Measurements from ENCODE around the gene SLC27A1.

The SLC27A1 gene

DNA sequence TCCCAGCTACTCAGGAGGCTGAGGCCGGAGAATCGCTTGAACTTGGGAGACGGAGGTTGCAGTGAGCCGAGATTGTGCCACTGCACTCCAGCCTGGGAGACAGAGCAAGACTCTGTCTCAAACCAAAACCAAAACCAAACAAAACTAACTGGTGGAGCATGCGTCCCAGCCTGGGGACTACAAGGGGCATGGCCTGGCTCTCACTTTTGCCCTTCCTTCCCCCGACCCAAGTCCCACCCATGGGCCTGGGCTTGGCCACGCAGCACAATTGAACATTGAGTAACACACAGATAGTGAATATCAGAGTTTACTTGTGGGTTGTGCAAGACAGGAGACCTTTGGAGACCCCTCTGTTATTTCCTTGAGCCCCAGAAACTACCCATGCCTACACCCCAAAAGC lies 35.1 kb upstream of the SLC27A1 start:
- DNase-seq, result peak; percentile 26
- H3K36me3 ChIP-seq (replicated peaks; ENCODE audit: insufficient read depth, low read length), result no peaks in the 10 kb centered on the region
- no peaks in the 10 kb centered on the region for H3K4me1 ChIP-seq (ENCODE audit: low read length)
- TF ChIP-seq, protein P1, sequence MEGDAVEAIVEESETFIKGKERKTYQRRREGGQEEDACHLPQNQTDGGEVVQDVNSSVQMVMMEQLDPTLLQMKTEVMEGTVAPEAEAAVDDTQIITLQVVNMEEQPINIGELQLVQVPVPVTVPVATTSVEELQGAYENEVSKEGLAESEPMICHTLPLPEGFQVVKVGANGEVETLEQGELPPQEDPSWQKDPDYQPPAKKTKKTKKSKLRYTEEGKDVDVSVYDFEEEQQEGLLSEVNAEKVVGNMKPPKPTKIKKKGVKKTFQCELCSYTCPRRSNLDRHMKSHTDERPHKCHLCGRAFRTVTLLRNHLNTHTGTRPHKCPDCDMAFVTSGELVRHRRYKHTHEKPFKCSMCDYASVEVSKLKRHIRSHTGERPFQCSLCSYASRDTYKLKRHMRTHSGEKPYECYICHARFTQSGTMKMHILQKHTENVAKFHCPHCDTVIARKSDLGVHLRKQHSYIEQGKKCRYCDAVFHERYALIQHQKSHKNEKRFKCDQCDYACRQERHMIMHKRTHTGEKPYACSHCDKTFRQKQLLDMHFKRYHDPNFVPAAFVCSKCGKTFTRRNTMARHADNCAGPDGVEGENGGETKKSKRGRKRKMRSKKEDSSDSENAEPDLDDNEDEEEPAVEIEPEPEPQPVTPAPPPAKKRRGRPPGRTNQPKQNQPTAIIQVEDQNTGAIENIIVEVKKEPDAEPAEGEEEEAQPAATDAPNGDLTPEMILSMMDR (IDR thresholded peaks at IDR 0.05; ENCODE audit: low read length), result no peak
- TF ChIP-seq EZH2 (optimal IDR thresholded peaks at IDR 0.05; ENCODE audit: low read depth, low read length), result no peak
- no peak for TF ChIP-seq EZH2phosphoT487 (IDR thresholded peaks at IDR 0.05; ENCODE audit: low read length)
- peak overlapping the region; percentile 7; the same call in 1 of the 2 replicates for H2AFZ ChIP-seq (ENCODE audit: low read length)
- peaks cover 48% of the 10 kb centered on the region for H3K27me3 ChIP-seq (replicated peaks; ENCODE audit: insufficient read depth, low read length)
- H3K4me2 ChIP-seq (ENCODE audit: low read depth, low read length), result peak overlapping the region; percentile 46; the same call in 1 of the 2 replicates
- H3K79me2 ChIP-seq (ENCODE audit: low read length), result no peaks in the 10 kb centered on the region
- H3K9me2 ChIP-seq (replicated peaks; ENCODE audit: insufficient read depth, low read length), result no peaks in the 10 kb centered on the region
- H3K9ac ChIP-seq (ENCODE audit: low read length), result no peak overlapping the region
- H3K4me3 ChIP-seq (ENCODE audit: low read length), result no peak overlapping the region; the same call in 1 of the 2 replicates
- H3K27ac ChIP-seq (ENCODE audit: low read length), result no peak overlapping the region
- no peaks in the 10 kb centered on the region for H4K20me1 ChIP-seq (ENCODE audit: insufficient read depth, low read length)
- H3K9me3 ChIP-seq (replicated peaks; ENCODE audit: insufficient read depth, low read length), result no peaks in the 10 kb centered on the region
- no peaks in the 10 kb centered on the region for H3F3A ChIP-seq (ENCODE audit: insufficient read depth, low read length)

DNA sequence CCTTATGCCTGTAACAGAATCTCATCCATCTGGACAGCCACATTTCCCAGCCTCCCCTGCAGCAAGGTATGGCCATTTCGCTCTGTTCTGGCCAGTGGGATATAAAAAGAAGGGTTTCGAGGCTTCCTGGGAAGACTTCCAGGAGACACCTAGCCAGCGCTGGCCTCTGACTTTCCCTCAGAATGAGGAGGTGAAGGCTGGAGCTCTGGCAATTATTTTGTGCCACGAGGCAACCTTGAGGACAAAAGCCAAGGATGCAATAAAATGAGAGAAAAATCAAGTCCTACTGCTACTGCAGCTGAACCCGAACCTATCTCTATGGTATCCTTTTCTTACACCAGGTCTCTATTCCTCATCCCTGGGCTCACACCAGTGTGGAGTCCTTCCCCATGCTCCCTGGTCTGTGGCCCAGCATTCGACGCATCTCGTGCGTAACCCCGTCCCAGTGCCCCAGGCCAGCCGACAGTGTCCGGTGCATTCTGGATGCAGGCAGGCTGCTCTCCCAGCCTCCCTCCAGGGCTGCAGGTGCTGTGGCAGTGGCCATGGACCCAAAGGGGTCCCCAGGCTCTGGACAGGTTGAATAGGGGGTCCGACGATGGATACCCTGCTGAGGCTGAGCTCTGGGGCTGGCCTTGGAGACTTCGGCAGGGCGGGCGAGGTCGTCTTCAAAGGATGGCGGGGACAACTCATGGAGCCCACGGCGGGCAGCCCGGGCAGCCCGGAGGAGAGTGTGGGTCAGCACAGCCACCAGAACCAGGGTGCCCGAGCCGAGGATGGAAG lies 34.0 kb upstream of the SLC27A1 start:
- Histone ChIP-seq H3K36me3 (replicated peaks; ENCODE audit: insufficient read depth, low read length) (no peaks in the 10 kb centered on the region), H2AFZ (ENCODE audit: low read length) (no peak overlapping the region), H3K9ac (ENCODE audit: low read length) (no peak overlapping the region), H3K79me2 (ENCODE audit: low read length) (no peaks in the 10 kb centered on the region), H3K27me3 (replicated peaks; ENCODE audit: insufficient read depth, low read length) (peaks cover 47% of the 10 kb centered on the region), H3K9me2 (replicated peaks; ENCODE audit: insufficient read depth, low read length) (no peaks in the 10 kb centered on the region), H3K4me1 (ENCODE audit: low read length) (no peaks in the 10 kb centered on the region), H4K20me1 (ENCODE audit: insufficient read depth, low read length) (no peaks in the 10 kb centered on the region), H3K27ac (ENCODE audit: low read length) (no peak overlapping the region), H3K4me2 (ENCODE audit: low read depth, low read length) (no peak overlapping the region), H3F3A (ENCODE audit: insufficient read depth, low read length) (no peaks in the 10 kb centered on the region), H3K9me3 (replicated peaks; ENCODE audit: insufficient read depth, low read length) (no peaks in the 10 kb centered on the region), H3K4me3 (ENCODE audit: low read length) (no peak overlapping the region)
- TF ChIP-seq, protein P1 (IDR thresholded peaks at IDR 0.05; ENCODE audit: low read length), result no peak
- TF ChIP-seq EZH2 (optimal IDR thresholded peaks at IDR 0.05; ENCODE audit: low read depth, low read length), result no peak
- TF ChIP-seq EZH2phosphoT487 (IDR thresholded peaks at IDR 0.05; ENCODE audit: low read length), result no peak
- DNase-seq, result no peak

DNA sequence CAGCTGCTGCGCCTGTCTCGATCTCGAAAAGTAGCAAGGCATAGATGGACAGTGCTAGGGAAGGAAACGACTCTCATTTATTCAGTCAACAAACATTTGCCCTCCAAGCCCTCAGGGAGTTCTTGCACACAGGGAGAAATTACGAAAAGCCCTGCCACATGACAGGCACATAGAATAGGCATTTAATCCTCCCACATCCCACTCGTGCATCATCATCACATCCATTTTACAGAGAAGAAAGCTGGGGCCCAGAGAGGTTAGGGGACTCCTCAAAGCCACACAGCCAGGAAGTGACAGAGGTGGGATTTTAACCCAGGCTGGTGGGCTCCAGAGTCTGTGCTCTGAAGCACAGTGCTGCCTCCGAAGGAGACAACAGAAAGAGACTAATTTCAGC lies 33.5 kb upstream of the SLC27A1 start:
- H3K36me3 ChIP-seq (replicated peaks; ENCODE audit: insufficient read depth, low read length), result no peaks in the 10 kb centered on the region
- no peak overlapping the region for H3K27ac ChIP-seq (ENCODE audit: low read length)
- no peaks in the 10 kb centered on the region for H3K9me3 ChIP-seq (replicated peaks; ENCODE audit: insufficient read depth, low read length)
- no peak overlapping the region for H3K9ac ChIP-seq (ENCODE audit: low read length)
- H3K4me1 ChIP-seq (ENCODE audit: low read length), result no peaks in the 10 kb centered on the region
- H3K9me2 ChIP-seq (replicated peaks; ENCODE audit: insufficient read depth, low read length), result no peaks in the 10 kb centered on the region
- no peak overlapping the region for H3K4me2 ChIP-seq (ENCODE audit: low read depth, low read length)
- no peak overlapping the region for H3K4me3 ChIP-seq (ENCODE audit: low read length)
- DNase-seq, result no peak
- H4K20me1 ChIP-seq (ENCODE audit: insufficient read depth, low read length), result no peaks in the 10 kb centered on the region
- H3K27me3 ChIP-seq (replicated peaks; ENCODE audit: insufficient read depth, low read length), result peaks cover 47% of the 10 kb centered on the region
- TF ChIP-seq EZH2 (optimal IDR thresholded peaks at IDR 0.05; ENCODE audit: low read depth, low read length), result no peak
- no peak for TF ChIP-seq EZH2phosphoT487 (IDR thresholded peaks at IDR 0.05; ENCODE audit: low read length)
- TF ChIP-seq, protein P1 (IDR thresholded peaks at IDR 0.05; ENCODE audit: low read length), result no peak
- H3F3A ChIP-seq (ENCODE audit: insufficient read depth, low read length), result no peaks in the 10 kb centered on the region
- no peaks in the 10 kb centered on the region for H3K79me2 ChIP-seq (ENCODE audit: low read length)
- H2AFZ ChIP-seq (ENCODE audit: low read length), result no peak overlapping the region

Measured in MM.1S (cell line).